ENCODE measurements around the gene DCN.

The DCN gene

DNA sequence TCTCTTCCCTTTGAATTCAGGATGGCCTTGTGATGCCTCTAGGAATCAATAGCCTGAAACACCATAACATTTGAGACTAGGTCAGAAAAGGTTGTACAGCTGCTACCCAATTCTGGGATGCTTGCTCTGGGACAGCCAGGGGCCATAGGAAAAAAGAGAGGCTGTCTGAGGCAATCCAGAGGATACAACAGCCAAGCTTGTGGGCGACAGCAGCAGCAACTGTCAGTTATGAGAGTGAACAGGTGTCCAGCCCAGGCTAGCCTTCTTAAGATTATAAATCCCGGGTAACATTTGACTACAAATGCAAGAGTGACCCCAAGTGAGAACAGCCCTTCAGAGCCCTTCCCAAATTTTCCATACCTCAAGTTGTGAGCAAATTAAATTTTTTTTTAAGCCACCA, 11.1 kb downstream of the DCN start:
- TF ChIP-seq ZFX (IDR thresholded peaks at IDR 0.05) = no peak
- TF ChIP-seq, protein P1, sequence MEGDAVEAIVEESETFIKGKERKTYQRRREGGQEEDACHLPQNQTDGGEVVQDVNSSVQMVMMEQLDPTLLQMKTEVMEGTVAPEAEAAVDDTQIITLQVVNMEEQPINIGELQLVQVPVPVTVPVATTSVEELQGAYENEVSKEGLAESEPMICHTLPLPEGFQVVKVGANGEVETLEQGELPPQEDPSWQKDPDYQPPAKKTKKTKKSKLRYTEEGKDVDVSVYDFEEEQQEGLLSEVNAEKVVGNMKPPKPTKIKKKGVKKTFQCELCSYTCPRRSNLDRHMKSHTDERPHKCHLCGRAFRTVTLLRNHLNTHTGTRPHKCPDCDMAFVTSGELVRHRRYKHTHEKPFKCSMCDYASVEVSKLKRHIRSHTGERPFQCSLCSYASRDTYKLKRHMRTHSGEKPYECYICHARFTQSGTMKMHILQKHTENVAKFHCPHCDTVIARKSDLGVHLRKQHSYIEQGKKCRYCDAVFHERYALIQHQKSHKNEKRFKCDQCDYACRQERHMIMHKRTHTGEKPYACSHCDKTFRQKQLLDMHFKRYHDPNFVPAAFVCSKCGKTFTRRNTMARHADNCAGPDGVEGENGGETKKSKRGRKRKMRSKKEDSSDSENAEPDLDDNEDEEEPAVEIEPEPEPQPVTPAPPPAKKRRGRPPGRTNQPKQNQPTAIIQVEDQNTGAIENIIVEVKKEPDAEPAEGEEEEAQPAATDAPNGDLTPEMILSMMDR (conservative IDR thresholded peaks at IDR 0.05) = no peak
- no peak overlapping the region for H3K27ac ChIP-seq

DNA sequence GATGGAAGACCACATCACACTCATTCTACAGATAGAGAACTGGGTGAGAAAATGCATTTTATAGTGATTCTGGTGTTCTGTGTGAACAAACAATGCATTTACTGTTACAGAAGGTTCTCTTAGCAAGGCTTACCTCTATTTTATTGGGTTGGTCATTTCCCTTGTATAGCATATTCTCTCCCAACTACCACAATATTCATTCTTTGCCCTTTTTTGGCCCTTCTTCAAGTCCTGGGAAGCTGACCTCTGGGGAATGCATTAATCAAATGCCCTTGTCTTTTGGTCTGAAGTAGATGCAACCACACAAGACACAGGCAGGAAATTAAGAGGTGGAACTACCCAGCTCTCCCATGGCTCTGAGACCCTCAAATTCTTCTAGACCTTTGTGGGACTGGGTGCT, 19.5 kb downstream of the DCN start:
- TF ChIP-seq, protein P1 (conservative IDR thresholded peaks at IDR 0.05) = no peak
- no peak for TF ChIP-seq ZFX (IDR thresholded peaks at IDR 0.05)
- no peak overlapping the region for H3K27ac ChIP-seq

DNA sequence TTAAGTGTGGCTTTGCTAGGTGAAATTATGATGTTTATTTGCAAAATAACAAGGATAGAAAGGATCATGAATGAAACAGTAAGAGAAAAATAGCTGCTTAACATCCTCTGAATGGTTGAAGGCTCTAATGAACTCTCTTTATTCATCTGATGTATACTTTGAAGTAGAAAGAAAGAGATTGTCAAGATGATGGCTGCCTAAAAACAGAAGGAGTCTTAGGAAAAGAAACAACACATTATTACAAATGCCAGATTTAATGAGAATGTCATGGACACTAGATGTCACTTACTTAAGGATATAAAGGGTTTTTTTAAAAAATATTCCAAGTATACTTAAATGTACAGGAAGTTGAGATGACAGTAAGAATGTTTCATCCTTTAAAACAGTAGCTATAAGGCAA, 21.6 kb downstream of the DCN start:
- no peak overlapping the region for H3K27ac ChIP-seq
- no peak for TF ChIP-seq ZFX (IDR thresholded peaks at IDR 0.05)

DNA sequence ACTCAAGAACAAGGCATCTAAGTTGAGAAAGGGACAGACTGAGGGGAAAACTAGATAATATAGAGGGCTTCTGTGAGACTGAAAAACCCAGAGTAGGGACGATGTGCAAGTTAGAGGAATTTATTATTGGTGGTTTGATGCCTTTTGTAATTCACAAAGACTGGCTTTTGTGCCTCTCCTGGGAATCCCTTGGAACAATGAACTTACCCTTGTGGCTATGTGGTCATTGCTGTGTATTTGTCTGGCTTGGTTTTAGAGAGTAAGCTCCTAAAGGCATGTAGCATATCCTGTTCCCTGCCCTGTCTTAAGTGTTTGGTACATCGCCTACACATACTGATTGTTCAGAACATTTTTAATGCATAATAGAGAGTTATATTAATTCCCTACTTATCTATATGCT, 26.6 kb downstream of the DCN start:
- no peak for TF ChIP-seq ZFX (IDR thresholded peaks at IDR 0.05)
- TF ChIP-seq, protein P1 (conservative IDR thresholded peaks at IDR 0.05) = no peak
- H3K27ac ChIP-seq = no peak overlapping the region

DNA sequence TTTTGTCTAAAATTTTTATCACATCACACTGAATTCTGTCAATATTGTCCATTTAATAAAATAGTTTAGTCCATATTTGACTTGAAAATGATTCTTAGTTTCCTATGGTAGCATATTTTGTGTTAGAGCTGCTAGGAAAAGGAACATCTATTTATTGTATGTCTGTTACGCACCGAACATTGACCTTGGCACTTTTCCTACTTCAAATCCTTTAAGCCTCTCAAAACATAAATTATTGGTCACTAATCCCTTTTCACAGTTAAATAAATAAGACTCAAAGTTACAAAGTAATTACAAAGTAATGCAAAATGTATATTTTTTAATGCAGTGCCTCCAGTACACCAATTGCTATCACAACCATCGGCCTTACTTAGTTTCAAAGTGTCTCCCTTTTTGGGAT, 28.5 kb downstream of the DCN start:
- TF ChIP-seq, protein P1 (conservative IDR thresholded peaks at IDR 0.05) = no peak
- TF ChIP-seq ZFX (IDR thresholded peaks at IDR 0.05) = no peak
- no peak overlapping the region for H3K27ac ChIP-seq

DNA sequence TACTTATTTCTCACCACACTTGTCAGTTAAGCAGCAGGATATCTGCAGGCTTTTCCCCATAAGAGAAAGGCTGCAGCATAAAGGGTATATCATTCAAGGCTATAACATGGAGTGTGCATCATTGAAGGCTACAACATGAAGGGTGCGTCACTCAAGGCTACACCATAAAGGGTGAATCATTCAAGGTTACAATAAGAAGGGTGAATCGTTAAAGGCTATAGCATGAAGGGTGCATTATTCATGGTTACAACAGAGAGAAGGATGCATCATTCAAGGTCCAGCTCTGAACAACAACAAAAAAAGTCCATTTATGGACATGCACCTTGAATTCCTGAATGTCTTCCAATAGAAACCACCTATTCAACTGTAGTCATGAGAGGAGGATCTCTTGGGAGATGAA, 38.6 kb downstream of the DCN start:
- no peak overlapping the region for H3K27ac ChIP-seq
- no peak for TF ChIP-seq ZFX (IDR thresholded peaks at IDR 0.05)
- TF ChIP-seq, protein P1 (conservative IDR thresholded peaks at IDR 0.05) = no peak

DNA sequence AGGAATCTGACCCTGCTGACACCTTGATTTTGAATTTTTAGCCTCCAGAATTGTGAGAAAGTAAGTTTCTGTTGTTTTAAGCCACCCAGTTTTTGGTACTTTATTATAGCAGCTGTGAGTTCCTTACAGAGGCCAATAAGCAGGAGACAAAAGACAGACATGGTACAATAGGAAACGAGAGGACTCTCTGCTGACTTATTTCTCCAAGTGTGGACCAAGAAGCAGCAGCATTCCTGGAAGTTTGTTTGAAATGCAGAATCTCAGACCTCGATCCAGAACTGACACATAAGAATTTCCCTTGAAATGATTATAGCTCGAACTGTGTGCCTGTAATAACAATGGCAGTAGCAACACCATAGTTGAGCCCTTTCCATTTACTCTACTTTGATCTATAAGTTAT, 39.4 kb downstream of the DCN start:
- no peak overlapping the region for H3K27ac ChIP-seq

DNA sequence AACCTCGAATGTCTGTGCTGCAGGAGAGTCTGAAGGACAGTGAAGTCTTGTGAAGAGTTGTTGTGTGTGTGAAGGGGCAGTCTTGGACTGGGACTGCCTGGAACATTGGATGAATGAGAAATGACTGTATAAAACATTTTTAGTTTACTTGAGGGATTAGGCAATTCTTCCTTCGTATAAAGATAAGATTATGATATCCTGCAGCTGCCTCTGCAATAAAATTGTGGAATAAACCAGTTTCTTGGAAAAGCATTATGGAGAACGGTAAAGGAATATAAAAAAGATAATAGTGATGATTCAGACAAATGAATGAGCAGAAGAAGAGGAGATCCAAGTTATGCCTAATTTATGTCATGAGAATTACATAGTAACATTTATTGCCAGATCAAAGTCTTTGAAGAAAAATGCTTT, 40.4 kb downstream of the DCN start:
- no peak overlapping the region for H3K27ac ChIP-seq
- TF ChIP-seq, protein P1 (conservative IDR thresholded peaks at IDR 0.05) = no peak
- no peak for TF ChIP-seq ZFX (IDR thresholded peaks at IDR 0.05)

More for the DNA sequence above, 39.4 kb downstream of the DCN start:
- no peak for TF ChIP-seq ZFX (IDR thresholded peaks at IDR 0.05)
- TF ChIP-seq, protein P1 (conservative IDR thresholded peaks at IDR 0.05) = no peak
